Endothelial cell of umbilical vein (primary cell): Measurements from ENCODE around the gene RPS6KL1. TPM values are rescaled to one million over a fixed set of nuclear protein-coding genes. Genes with fewer than 3 reads are reported as not detected.

ENCODE experiments used
- BruUV-seq: library from RNA; stranded (reverse); fragments of 400-500 nt; replicated peaks from 2 replicates; lab custom pipeline; 2021; lab: Mats Ljungman, UMichigan
- CTCF ChIA-PET: fragments of 300-600, 350-600 bp; sonication (Branson Sonifier 250); formaldehyde crosslinking; loops from one replicate; lab custom pipeline; 2021; ENCODE audit warnings: antibody characterized with exemption, inconsistent platforms; lab: Charles Lee
- POLR2A ChIA-PET: fragments of 300-600, 350-600 bp; sonication (Branson Sonifier 250); formaldehyde crosslinking; loops from one replicate; lab custom pipeline; 2021; ENCODE audit warnings: antibody characterized with exemption, inconsistent platforms; lab: Charles Lee
- DNase-seq: peaks from one replicate; pipeline ENCODE4 v3.0.0-alpha.2; 2011; ENCODE audit warnings: low read depth, low spot score
- FAIRE-seq: peaks from 2 replicates; lab custom pipeline; 2011; peaks lifted over from hg19 to GRCh38; lab: Jason Lieb, UNC
- H2AFZ ChIP-seq: 2 replicates; pipeline ENCODE4 v1.6.0; 2012; ENCODE audit warnings: low read depth, low read length, control low read depth, inconsistent platforms
- H3K27ac ChIP-seq: 2 replicates; pipeline ENCODE4 v1.5.1; 2011; ENCODE audit warnings: low read depth, mild to moderate bottlenecking, control low read depth, low read length, moderate library complexity; ENCODE audit not compliant: insufficient read depth
- H3K27me3 ChIP-seq, 2 experiments: 2 replicates each; pipeline versions ENCODE4 v1.6.0 to v1.6.1; 2011; ENCODE audit warnings: low read length in 2 of 2, mixed read lengths in 1 of 2; ENCODE audit not compliant: control insufficient read depth in 2 of 2, insufficient read depth in 2 of 2
- H3K36me3 ChIP-seq, 2 experiments: 2 replicates in 1 of 2; 3 replicates in 1 of 2; pipeline ENCODE4 v1.5.1; 2011; ENCODE audit warnings: low read length in 2 of 2, mild to moderate bottlenecking in 1 of 2, moderate library complexity in 1 of 2; ENCODE audit not compliant: control insufficient read depth in 2 of 2, insufficient read depth in 2 of 2; ENCODE audit errors: extremely low read depth in 1 of 2
- H3K4me1 ChIP-seq: 3 replicates; pipeline ENCODE4 v1.5.1; 2011; ENCODE audit warnings: mild to moderate bottlenecking, low read length; ENCODE audit not compliant: control insufficient read depth, insufficient read depth; ENCODE audit errors: extremely low read depth
- H3K4me2 ChIP-seq: 2 replicates; pipeline ENCODE4 v1.6.1; 2011; ENCODE audit warnings: low read length, control low read depth, mixed read lengths; ENCODE audit not compliant: insufficient read depth
- H3K4me3 ChIP-seq, 3 experiments: fragments of 200-600 bp in 1 of 3; sonication (generic), shearing (Covaris generic) in 1 of 3; replicated peaks in 1 of 3; 2 replicates each; pipeline ENCODE4 v1.5.1; 2011 to 2016; ENCODE audit warnings: control low read depth in 3 of 3, low read length in 3 of 3, mild to moderate bottlenecking in 2 of 3, inconsistent platforms in 1 of 3, low read depth in 1 of 3, moderate library complexity in 1 of 3; ENCODE audit not compliant: insufficient read depth in 1 of 3
- H3K79me2 ChIP-seq: 2 replicates; pipeline ENCODE4 v1.6.0; 2012; ENCODE audit warnings: low read length, inconsistent platforms; ENCODE audit not compliant: control insufficient read depth, insufficient read depth
- H3K9ac ChIP-seq: replicated peaks from 2 replicates; pipeline ENCODE3; 2011; ENCODE audit warnings: low read length, control low read depth; ENCODE audit not compliant: insufficient read depth; ENCODE audit errors: extremely low read depth
- H3K9me1 ChIP-seq: replicated peaks from 3 replicates; pipeline ENCODE4 v1.6.0; 2011; ENCODE audit warnings: mild to moderate bottlenecking, low read length; ENCODE audit not compliant: control insufficient read depth, insufficient read depth; ENCODE audit errors: extremely low read depth
- H3K9me3 ChIP-seq: replicated peaks from 2 replicates; pipeline ENCODE4 v1.5.1; 2012; ENCODE audit warnings: low read length, inconsistent platforms; ENCODE audit not compliant: control insufficient read depth, insufficient read depth
- H4K20me1 ChIP-seq: replicated peaks from 2 replicates; pipeline ENCODE3; 2011; ENCODE audit warnings: mild to moderate bottlenecking, low read length; ENCODE audit not compliant: control insufficient read depth, insufficient read depth; ENCODE audit errors: extremely low read depth
- EZH2 ChIP-seq: IDR thresholded peaks from 2 replicates; pipeline ENCODE4 v1.6.1; 2012; ENCODE audit warnings: borderline replicate concordance, low read depth, mild to moderate bottlenecking, moderate library complexity, low read length, inconsistent platforms; ENCODE audit not compliant: severe bottlenecking
- FOS ChIP-seq: IDR thresholded peaks from 2 replicates; pipeline ENCODE4 v1.6.1; 2011; ENCODE audit warnings: mild to moderate bottlenecking, low read length, moderate library complexity, borderline replicate concordance; ENCODE audit not compliant: insufficient read depth
- GATA2 ChIP-seq: IDR thresholded peaks from 2 replicates; pipeline ENCODE4 v1.7.0; 2011; ENCODE audit warnings: low read depth, mild to moderate bottlenecking, moderate library complexity, mixed read lengths, low read length; ENCODE audit not compliant: insufficient read length, insufficient read depth
- JUN ChIP-seq: IDR thresholded peaks from 2 replicates; pipeline ENCODE4 v1.6.1; 2011; ENCODE audit warnings: borderline replicate concordance, low read depth; ENCODE audit not compliant: insufficient read length, insufficient read depth
- MAX ChIP-seq: IDR thresholded peaks from 2 replicates; pipeline ENCODE4 v1.6.1; 2011; ENCODE audit not compliant: insufficient read depth, insufficient read length
- MYC ChIP-seq: IDR thresholded peaks from one replicate; pipeline ENCODE4 v1.6.1; 2011; ENCODE audit warnings: mild to moderate bottlenecking, low read depth, low read length
- POLR2A ChIP-seq: IDR thresholded peaks from 2 replicates; pipeline ENCODE4 v1.6.1; 2012; ENCODE audit warnings: low read depth, mild to moderate bottlenecking, control low read depth, low read length
- POLR2AphosphoS5 ChIP-seq: IDR thresholded peaks from 2 replicates; pipeline ENCODE4 v1.6.1; 2012; ENCODE audit warnings: low read depth, mild to moderate bottlenecking, control low read depth, low read length, moderate library complexity; ENCODE audit not compliant: insufficient read depth
- dilution Hi-C: fragments of 300-500 bp; cut with MboI; formaldehyde crosslinking; loops from one replicate; pipeline ENCODE4 v1.15.0; 2019; ENCODE audit warnings: low sequenced_read_pairs; ENCODE audit not compliant: extremely low pct_ligation_motif_present
- intact Hi-C: fragments of 100-400 bp; cut with micrococcal nuclease; formaldehyde crosslinking; loops from one replicate; pipeline ENCODE4 v1.10.0; 2022
- polyA plus RNA-seq, 4 experiments: library from polyadenylated mRNA; depleted of rRNA in 3 of 4; stranded (reverse) in 3 of 4; unstranded in 1 of 4; fragments of >200 nt; gene quantifications; 2 replicates each; pipeline versions ENCODE4 v1.2.1 to v1.2.3, GENCODE V29; 2011 to 2012; ENCODE audit warnings: missing spikeins in 1 of 4
- total RNA-seq: library from RNA; stranded (reverse); gene quantifications from 2 replicates; pipeline ENCODE4 v1.2.3, GENCODE V29; 2021
- TF ChIP-seq, protein P1 (sequence below), 2 donors: IDR thresholded peaks; 1 replicate in 1 of 2; 2 replicates in 1 of 2; pipeline ENCODE4 v1.5.1; 2011; ENCODE audit warnings: low read length in 2 of 2, mild to moderate bottlenecking in 2 of 2, moderate library complexity in 2 of 2, control low read depth in 1 of 2, inconsistent platforms in 1 of 2, low read depth in 1 of 2; ENCODE audit not compliant: insufficient read depth in 1 of 2; ENCODE audit errors: extremely low read depth in 1 of 2

Gene RPS6KL1
- total and polyA plus RNA-seq, 2 donors (not counting 3 experiments of a cell fraction or from before 2014, with no cell fraction given), result 10.2 to 23.8 TPM

GRCh38 chr14:74954947-74955228, 31.8 kb upstream of the RPS6KL1 start:
- peak overlapping the region; percentile 47 for H2AFZ ChIP-seq
- H3K4me3 ChIP-seq, result peak overlapping the region; percentile 83 to 94 (median 84)
- peaks cover 6 to 14% of the 10 kb centered on the region in 2 experiments for H3K36me3 ChIP-seq
- peaks cover 55% of the 10 kb centered on the region for H3K79me2 ChIP-seq
- peak overlapping the region; percentile 83 for H3K4me2 ChIP-seq
- H3K9me3 ChIP-seq, result no peaks in the 10 kb centered on the region
- BruUV-seq, result no TSS peak
- POLR2A ChIA-PET, result interaction anchor here (0.6 to 2.6 kb wide), 18 partner anchors 10 to 331 kb away, joined by 3 to 20 read pairs (median 6); partner anchors contain the start of genes ACYP1, EIF2B2 and RPS6KL1
- dilution Hi-C loops (no loop called here), intact Hi-C loops (loop anchor here (1.0 to 2.0 kb wide), 7 partner anchors 10 to 114 kb away; partner anchors contain the start of genes EIF2B2 and ZC2HC1C)
- CTCF ChIA-PET, result interaction anchor here (0.7 to 3.2 kb wide), 18 partner anchors 9 to 134 kb away, joined by 3 to 14 read pairs (median 5); partner anchors contain the start of gene RPS6KL1
- H3K27ac ChIP-seq, result peak overlapping the region; percentile 71
- H4K20me1 ChIP-seq, result no peaks in the 10 kb centered on the region
- DNase-seq, result peak; percentile 17
- no peaks in the 10 kb centered on the region for H3K9me1 ChIP-seq
- peak overlapping the region; percentile 86 for H3K9ac ChIP-seq
- peaks cover 39% of the 10 kb centered on the region for H3K4me1 ChIP-seq
- TF ChIP-seq MYC, result no peak
- no peak for TF ChIP-seq GATA2
- no peak for TF ChIP-seq POLR2AphosphoS5
- no peak for TF ChIP-seq FOS
- TF ChIP-seq POLR2A, result no peak
- no peak for TF ChIP-seq JUN
- TF ChIP-seq, protein P1, sequence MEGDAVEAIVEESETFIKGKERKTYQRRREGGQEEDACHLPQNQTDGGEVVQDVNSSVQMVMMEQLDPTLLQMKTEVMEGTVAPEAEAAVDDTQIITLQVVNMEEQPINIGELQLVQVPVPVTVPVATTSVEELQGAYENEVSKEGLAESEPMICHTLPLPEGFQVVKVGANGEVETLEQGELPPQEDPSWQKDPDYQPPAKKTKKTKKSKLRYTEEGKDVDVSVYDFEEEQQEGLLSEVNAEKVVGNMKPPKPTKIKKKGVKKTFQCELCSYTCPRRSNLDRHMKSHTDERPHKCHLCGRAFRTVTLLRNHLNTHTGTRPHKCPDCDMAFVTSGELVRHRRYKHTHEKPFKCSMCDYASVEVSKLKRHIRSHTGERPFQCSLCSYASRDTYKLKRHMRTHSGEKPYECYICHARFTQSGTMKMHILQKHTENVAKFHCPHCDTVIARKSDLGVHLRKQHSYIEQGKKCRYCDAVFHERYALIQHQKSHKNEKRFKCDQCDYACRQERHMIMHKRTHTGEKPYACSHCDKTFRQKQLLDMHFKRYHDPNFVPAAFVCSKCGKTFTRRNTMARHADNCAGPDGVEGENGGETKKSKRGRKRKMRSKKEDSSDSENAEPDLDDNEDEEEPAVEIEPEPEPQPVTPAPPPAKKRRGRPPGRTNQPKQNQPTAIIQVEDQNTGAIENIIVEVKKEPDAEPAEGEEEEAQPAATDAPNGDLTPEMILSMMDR (IDR thresholded peaks at IDR 0.05; ENCODE audit: extremely low read depth in 1 of 2, insufficient read depth in 1 of 2, low read depth in 1 of 2, low read length in 2 of 2), result no peak
- no peak for TF ChIP-seq MAX
- no peak for TF ChIP-seq EZH2
- H3K27me3 ChIP-seq, result no peaks in the 10 kb centered on the region
- peak; percentile 57 for FAIRE-seq
